Esophagus mucosa (tissue), 1 donor: Measurements from ENCODE around the gene CLCNKB. TPM values are rescaled to one million over a fixed set of nuclear protein-coding genes. Genes with fewer than 3 reads are reported as not detected.
"Not testable (repeated sequence)": the region's sequence is repeated elsewhere in the genome, so short reads cannot be mapped to it uniquely, and the experiment has no call there.

Experiments used
- ATAC-seq: fragments of 200-7000 bp; cut with Tn5 transposase; one replicate; pipeline ENCODE4 v1.9.1; 2020
- total RNA-seq: library from RNA; stranded (reverse); gene quantifications from one replicate; pipeline ENCODE4 v1.2.4, GENCODE V29; 2023
- donor health status: DM: yes; HTN: yes; CAD: no.

CLCNKB gene
- not detected for total RNA-seq

GRCh38 chr1:16043521-16043920, at the start of gene CLCNKB:
TSS of gene CLCNKB (plus strand) at chr1:16043782. CDS start at chr1:16044493, 711 bp downstream.
- no peak for ATAC-seq

DNA sequence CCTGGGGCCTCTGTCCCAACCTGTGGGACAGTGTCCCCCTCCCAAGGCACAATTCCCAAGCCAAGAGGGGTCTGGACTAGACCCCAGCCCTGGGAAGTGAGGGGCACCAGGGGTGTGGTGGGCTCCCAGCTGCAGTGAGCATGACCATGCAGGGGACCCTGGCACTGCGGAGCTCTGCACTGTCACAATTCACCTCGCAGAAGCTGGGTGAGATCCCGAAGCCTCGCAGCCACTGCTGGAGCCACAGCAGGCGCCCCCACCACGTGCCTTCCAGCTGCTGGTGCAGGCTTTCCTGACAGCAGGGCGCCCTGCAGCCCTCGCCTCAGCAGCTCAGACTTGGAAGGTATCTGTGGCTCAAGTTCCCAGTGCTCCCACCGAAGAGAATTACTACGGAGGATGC, 49.5 kb upstream of the CLCNKB start:
- ATAC-seq: no peak

GRCh38 chr1:15994590-15995351, 48.8 kb upstream of the CLCNKB start:
- ATAC-seq: peak; percentile 77

DNA sequence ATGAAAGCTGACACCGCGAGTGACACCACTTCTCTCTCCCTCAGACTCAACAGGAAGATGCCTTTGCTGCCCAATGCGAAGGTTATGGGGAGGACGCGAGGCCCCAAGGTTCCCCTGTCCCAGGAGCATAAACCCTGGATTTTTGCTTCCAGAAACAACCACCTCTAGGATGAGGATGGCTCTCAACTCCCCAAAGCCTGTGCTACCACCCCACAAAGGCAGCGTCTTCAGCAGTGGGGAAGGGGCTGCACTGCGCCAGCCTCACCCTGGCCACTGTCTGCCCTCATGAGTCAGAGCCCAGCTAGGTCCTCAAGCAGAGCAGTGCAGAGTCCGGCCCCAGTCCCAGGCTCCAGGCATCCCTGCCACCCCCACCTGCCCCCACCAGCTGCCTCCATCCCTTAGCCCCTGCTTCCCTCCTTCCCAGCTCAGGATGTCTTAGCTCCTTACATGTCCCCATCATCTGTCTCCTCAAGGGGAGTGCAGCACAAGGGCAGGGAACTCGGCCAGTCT, 46.5 kb upstream of the CLCNKB start:
- no peak for ATAC-seq

- no peak for ATAC-seq
Observed at GRCh38 chr1:15997637-15998280, 45.8 kb upstream of the CLCNKB start.

- ATAC-seq: no peak
Observed at GRCh38 chr1:15998929-15999328, 44.7 kb upstream of the CLCNKB start.

- ATAC-seq: not testable (repeated sequence)
Observed at GRCh38 chr1:16001274-16001673, 42.3 kb upstream of the CLCNKB start.

DNA sequence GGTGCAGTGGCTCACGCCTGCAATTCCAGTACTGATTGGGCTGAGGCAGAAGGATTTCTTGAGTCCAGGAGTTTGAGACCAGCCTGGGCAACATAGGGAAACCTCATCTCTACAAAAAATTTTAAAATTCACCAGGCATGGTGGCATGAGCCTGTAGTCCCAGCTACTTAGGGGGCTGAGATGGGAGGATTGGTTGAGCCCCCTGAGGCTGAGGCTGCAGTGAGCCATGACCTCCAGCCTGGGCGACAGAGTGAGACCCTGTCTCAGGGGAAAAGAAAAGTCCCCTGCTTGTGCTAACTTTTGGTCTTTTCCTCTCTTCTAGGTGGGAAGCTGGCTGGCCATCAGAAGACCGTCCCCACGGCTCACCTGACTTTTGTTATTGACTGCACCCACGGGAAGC, 38.0 kb upstream of the CLCNKB start:
- no peak for ATAC-seq

- ATAC-seq: no peak
Observed at GRCh38 chr1:16006010-16006409, 37.6 kb upstream of the CLCNKB start.

GRCh38 chr1:16006552-16007485, 36.8 kb upstream of the CLCNKB start:
- ATAC-seq: peak; percentile 79

- no peak for ATAC-seq
Observed at GRCh38 chr1:16007671-16008341, 35.8 kb upstream of the CLCNKB start.

DNA sequence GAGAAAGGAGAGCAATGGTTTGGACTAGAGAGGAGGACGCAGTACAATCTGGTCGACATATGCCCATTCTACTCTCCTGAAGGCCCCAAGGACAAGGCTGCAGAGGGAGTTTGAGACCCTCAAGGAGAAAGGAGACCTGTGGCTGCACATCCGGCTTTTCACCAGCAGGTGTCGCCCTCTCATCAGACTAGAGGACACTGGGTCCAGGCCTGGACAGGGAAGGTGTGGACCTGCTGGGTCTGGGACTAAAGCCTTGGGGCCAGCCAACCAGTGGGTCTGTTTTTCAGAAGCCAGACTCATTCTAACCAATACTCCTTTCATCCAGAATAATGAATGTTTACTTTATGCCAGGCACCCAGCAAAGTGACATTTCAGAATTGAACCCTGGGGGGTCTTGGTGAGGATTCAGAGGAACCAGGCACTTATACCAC, 34.5 kb upstream of the CLCNKB start:
- peak; percentile 50 for ATAC-seq

GRCh38 chr1:16009678-16010077, 33.9 kb upstream of the CLCNKB start:
- ATAC-seq: no peak

- ATAC-seq: no peak
Observed at GRCh38 chr1:16010837-16011236, 32.7 kb upstream of the CLCNKB start.

DNA sequence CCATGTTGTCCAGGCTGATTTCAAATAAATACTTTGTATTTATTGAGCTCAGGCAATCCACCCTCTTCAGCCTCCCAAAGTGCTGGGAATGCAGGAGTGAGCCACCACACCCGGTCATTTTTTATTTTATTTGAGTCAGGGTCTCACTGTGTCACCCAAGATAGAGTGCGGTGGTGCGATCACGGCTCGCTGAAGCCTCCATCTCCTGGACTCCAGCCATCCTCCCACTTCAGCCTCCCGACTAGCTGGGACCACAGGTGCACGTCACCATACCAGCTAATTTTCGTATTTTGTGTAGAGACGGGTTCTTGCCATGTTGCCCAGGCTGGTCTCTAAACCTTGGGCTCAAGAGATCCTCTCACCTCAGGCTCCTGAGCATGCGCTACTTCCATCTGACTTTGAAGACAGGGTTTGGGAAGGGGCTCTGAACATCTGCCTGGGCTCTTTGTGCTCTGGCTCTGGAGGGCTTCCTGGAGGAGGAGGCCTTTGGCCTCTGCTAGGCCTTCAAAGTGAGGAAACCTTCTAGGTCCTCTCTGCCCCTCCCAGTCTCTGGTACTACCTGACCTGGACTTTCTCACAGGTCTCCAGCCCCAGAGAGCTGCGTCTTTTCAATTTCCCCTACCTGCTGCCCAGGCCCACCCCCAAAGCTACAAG, 31.5 kb upstream of the CLCNKB start:
- ATAC-seq: no peak

GRCh38 chr1:16012590-16013219, 30.9 kb upstream of the CLCNKB start:
- ATAC-seq: peak; percentile 66

DNA sequence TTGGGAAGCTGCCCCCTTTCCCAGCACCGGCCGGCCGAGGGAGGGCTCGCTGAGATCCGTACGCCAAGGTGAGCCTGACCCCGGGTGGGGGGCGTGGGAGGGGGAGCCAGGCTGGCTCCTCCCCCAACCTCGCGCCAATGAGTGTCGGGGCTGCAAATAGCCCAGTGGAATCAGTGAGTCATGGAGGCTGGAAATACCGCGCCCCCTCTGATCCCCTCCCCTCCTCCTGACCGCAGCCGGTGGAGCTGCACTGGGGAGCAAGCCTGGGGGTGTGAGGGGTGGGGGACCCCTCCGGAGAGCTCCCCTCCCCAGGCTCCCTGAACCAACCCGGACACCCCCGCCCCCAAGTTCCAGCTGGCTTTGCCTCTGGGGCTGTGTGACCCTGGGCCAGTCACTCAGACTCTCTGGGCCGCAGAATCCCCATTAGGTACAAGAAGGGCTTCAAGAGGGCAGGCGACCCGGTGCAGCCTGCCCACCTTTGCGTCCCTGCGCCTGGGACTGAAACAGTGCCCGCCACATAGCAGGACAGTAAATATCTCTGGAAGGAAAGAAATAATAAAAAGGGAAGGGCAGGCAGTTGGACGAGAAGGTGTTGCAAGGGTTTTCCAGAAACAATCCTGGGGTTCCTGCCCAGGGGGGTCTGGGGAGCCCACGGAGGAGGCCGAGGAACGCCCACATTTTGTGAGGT, 30.2 kb upstream of the CLCNKB start:
- ATAC-seq: peak; percentile 32

DNA sequence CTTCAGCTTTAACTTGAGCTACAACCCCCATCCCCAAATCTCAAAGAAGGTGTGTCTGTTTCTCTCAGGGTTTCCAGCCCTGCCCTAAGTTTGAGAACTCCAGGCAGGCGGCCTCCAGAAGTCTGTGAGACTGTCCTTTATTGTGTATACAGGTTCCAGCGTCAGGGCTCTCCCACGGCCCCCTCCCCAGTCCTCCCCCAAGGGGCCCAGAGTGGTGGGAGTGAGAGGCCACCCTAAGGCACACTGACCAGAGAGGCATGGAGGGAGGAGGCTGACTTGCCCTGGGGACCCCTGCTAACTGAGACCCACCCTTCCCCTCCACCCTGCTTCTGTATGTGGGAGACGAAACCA, 29.7 kb upstream of the CLCNKB start:
- no peak for ATAC-seq

- ATAC-seq: no peak
Observed at GRCh38 chr1:16014509-16015482, 28.8 kb upstream of the CLCNKB start.
